ENCODE data around the gene HSPB6. TPM values are rescaled to one million over a fixed set of nuclear protein-coding genes. Genes with fewer than 3 reads are reported as not detected.

Gene HSPB6
- 0.37 TPM in 2 replicates for total RNA-seq (2021)
- long read RNA-seq, partial matches to known transcripts, result 0 of 1 reads
- long read RNA-seq, other reads (novel, unspliced or antisense), result 1 of 1 reads

DNA sequence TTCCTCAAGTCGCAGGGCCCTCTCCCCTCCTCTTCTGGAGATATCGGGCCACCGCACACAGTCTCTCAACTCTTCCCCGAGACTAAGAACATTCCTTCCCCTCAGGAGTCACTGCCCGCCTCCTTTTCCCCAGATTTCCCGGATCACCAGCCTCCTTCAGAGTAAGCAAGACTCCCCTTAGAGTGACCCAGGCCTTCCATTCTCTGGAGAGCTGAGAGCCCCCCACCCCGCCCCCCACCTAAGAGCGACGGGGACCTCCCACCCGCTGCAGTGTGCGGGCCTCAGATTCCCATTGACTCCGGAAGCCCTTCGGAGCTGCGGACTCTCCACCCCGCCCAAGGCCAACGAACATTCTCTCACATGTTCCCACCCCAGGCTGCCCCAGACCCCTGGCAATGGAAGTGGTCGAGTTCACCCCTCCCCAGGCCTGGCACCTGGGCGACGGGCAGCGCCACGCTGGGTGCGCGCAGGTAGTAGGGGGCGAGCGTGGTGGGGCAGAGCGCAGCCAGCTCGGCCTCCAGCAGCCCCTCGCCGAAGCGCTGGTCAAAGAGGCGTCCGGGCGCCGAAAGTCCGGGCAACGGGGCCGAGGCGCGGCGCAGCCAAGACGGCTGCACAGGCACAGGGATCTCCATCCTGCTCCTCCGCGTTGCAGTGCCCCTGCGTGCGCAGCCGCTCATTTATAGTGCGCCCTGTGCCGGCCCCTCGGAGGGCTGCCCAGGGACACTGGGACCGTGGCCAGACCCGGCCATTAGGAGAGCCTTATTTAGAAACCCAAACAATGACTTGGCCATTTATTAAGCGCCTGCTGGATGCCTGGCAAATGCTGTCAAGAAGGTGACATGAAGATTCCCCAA is at the start of gene HSPB6:
HSPB6 (minus strand) TSS at position 653 of the 854 bp plus-strand sequence; CDS start at position 632, 21 bp downstream.
- H2AK5ac ChIP-seq (ENCODE audit: insufficient read length, low read length), result no peak within 1 kb of the TSS
- no peaks in the 10 kb centered on the region for H3K27me3 ChIP-seq (ENCODE audit: insufficient read depth, low read length)
- peak within 1 kb of the TSS; percentile 43 for H3K4me2 ChIP-seq (ENCODE audit: insufficient read depth, insufficient read length, low read length)
- no peak within 1 kb of the TSS for H3K4ac ChIP-seq (ENCODE audit: low read depth, low read length)
- H2BK20ac ChIP-seq (ENCODE audit: low read depth, low read length, poor library complexity, severe bottlenecking), result no peak within 1 kb of the TSS
- H3K9me3 ChIP-seq (ENCODE audit: control insufficient read depth, low read depth, low read length), result no peaks in the 10 kb centered on the region
- Mint-ChIP-seq H3K27ac (peak within 1 kb of the TSS; percentile 68 to 87 (median 86); a peak in 5 of 7 replicates), H3K4me3 (peak within 1 kb of the TSS; percentile 91 to 95), H3K36me3 (ENCODE audit: insufficient read depth in 1 of 3, low read depth in 3 of 3) (peaks cover 0 to 21% (median 18%) of the 10 kb centered on the region in 3 experiments; a peak in 5 of 7 replicates), H3K27me3 (ENCODE audit: low read depth) (peaks cover 7% of the 10 kb centered on the region), H3K4me1 (peaks cover 12 to 23% of the 10 kb centered on the region in 2 experiments), H3K9me3 (no peaks in the 10 kb centered on the region)
- H2BK120ac ChIP-seq (ENCODE audit: low read depth, low read length, poor library complexity, severe bottlenecking), result no peak within 1 kb of the TSS
- peaks cover 15% of the 10 kb centered on the region for H3K23me2 ChIP-seq (ENCODE audit: insufficient read length, low read depth, low read length, poor library complexity, severe bottlenecking)
- H3K56ac ChIP-seq (ENCODE audit: insufficient read length, low read depth, low read length), result no peak within 1 kb of the TSS
- peak; percentile 54 for DNase-seq
- no peak for TF ChIP-seq CTCF (conservative IDR thresholded peaks at IDR 0.05)
- no peak within 1 kb of the TSS for H2BK5ac ChIP-seq (ENCODE audit: insufficient read length, low read length)
- no peak within 1 kb of the TSS for H2AFZ ChIP-seq (ENCODE audit: low read length)
- H3K14ac ChIP-seq (ENCODE audit: insufficient read depth, low read length), result peak within 1 kb of the TSS; percentile 73
- H2BK15ac ChIP-seq (ENCODE audit: low read depth, low read length), result no peak within 1 kb of the TSS
- H4K5ac ChIP-seq (ENCODE audit: insufficient read length, low read depth, low read length), result no peak within 1 kb of the TSS
- no peak within 1 kb of the TSS for H3K18ac ChIP-seq (ENCODE audit: insufficient read length, low read depth, low read length)
- no peaks in the 10 kb centered on the region for H4K20me1 ChIP-seq (ENCODE audit: control insufficient read depth, insufficient read depth, insufficient read length)
- no peaks in the 10 kb centered on the region for H3K79me1 ChIP-seq (ENCODE audit: insufficient read depth, low read depth, low read length, poor library complexity, severe bottlenecking)
- WGBS (ENCODE audit: extremely low coverage, insufficient read length, low lambda C conversion rate), result no CpG with 5 or more reads among the region's 52 CpGs
- no peak within 1 kb of the TSS for H3K27ac ChIP-seq (ENCODE audit: insufficient read length, low read depth, low read length)
- no peak within 1 kb of the TSS for H2BK12ac ChIP-seq (ENCODE audit: insufficient read length, low read depth, low read length)
- H3K79me2 ChIP-seq (ENCODE audit: insufficient read depth, low read length), result no peaks in the 10 kb centered on the region
- no peak within 1 kb of the TSS for H3K9ac ChIP-seq (ENCODE audit: extremely low read depth, insufficient read length, low read length)
- H3T11ph ChIP-seq (ENCODE audit: low read length), result no peak within 1 kb of the TSS
- H3K4me1 ChIP-seq (ENCODE audit: insufficient read depth, low read length), result no peaks in the 10 kb centered on the region
- no peak within 1 kb of the TSS for H4K91ac ChIP-seq (ENCODE audit: insufficient read length, low read depth, low read length)
- H3K23ac ChIP-seq (ENCODE audit: insufficient read length, low read depth, low read length), result no peak within 1 kb of the TSS
- H4K8ac ChIP-seq (replicated peaks; ENCODE audit: insufficient read length, low read depth, low read length), result no peak within 1 kb of the TSS

Measured in H9 (cell line).